Peyer's patch (tissue), 4 donors: ENCODE measurements around the gene TMCO4. TPM values are rescaled to one million over a fixed set of nuclear protein-coding genes. Genes with fewer than 3 reads are reported as not detected.
A peak's percentile ranks its signal among the peaks of the same experiment; 100 is the strongest.

Experiments used
- DNase-seq, 3 donors: peaks; one replicate each; pipeline ENCODE4 v3.0.0-alpha.2; 2017 to 2019
- H3K27ac ChIP-seq, 4 donors: fragments of 200-600 bp; sonication (generic); one replicate each; pipeline ENCODE4 v1.5.1; 2016 to 2019
- H3K27me3 ChIP-seq, 2 donors: fragments of 200-600 bp; sonication (generic); one replicate each; pipeline ENCODE4 v1.5.1; 2019
- H3K36me3 ChIP-seq, 3 donors: fragments of 200-600 bp; sonication (generic); one replicate each; pipeline ENCODE4 v1.5.1; 2016 to 2019
- H3K4me1 ChIP-seq, 4 donors: fragments of 200-600 bp; sonication (generic); one replicate each; pipeline ENCODE4 v1.5.1; 2016 to 2019
- H3K4me3 ChIP-seq, 4 donors: fragments of 200-600 bp; sonication (generic); 1 replicate in 3 of 4; 2 replicates in 1 of 4; pipeline ENCODE4 v1.5.1; 2016 to 2019; ENCODE audit warnings: mild to moderate bottlenecking in 1 of 4
- H3K9me3 ChIP-seq, 4 donors: fragments of 200-600 bp; sonication (generic); one replicate each; pipeline ENCODE4 v1.5.1; 2016 to 2019; ENCODE audit warnings: mild to moderate bottlenecking in 1 of 4
- CTCF ChIP-seq, 6 experiments: fragments of 450-650 bp in 4 of 6; fragments of 200-600 bp in 2 of 6; sonication (generic) in 1 of 6; IDR thresholded peaks; one replicate each; pipeline ENCODE4 v1.5.1; 2017 to 2019; ENCODE audit warnings: antibody characterized with exemption in 6 of 6, mild to moderate bottlenecking in 3 of 6, moderate library complexity in 1 of 6
- POLR2A ChIP-seq, 2 donors: fragments of 450-650 bp; IDR thresholded peaks; one replicate each; pipeline ENCODE4 v1.5.1; 2017; ENCODE audit warnings: antibody characterized with exemption in 2 of 2, mild to moderate bottlenecking in 2 of 2, moderate library complexity in 2 of 2
- total RNA-seq, 4 donors: library from RNA; depleted of rRNA; stranded (reverse); fragments of >200 nt; gene quantifications; one replicate each; pipeline ENCODE4 v1.1.0, GENCODE V29; 2016

The TMCO4 gene
- total RNA-seq, 4 donors from 2014 or later, result 13.5 to 40.4 (median 26.1) TPM

GRCh38 chr1:19812875-19813642 is 13.3 kb upstream of the TMCO4 start:
- Histone ChIP-seq H3K27me3 (no peaks in the 10 kb centered on the region), H3K9me3 (no peaks in the 10 kb centered on the region), H3K36me3 (no peaks in the 10 kb centered on the region), H3K4me1 (peaks cover 0 to 31% (median 1%) of the 10 kb centered on the region in 4 donors), H3K4me3 (peak overlapping the region in 2 of 4 donors; percentile 22 to 53), H3K27ac (peak overlapping the region in 2 of 4 donors; percentile 55 to 94)
- peak in 1 of 3 donors; percentile 60 for DNase-seq
- TF ChIP-seq POLR2A (IDR thresholded peaks at IDR 0.05), result peak; percentile 29 to 51
- no peak for TF ChIP-seq CTCF (IDR thresholded peaks at IDR 0.05)

GRCh38 chr1:19811206-19811851 is 11.6 kb upstream of the TMCO4 start:
- Histone ChIP-seq H3K27me3 (no peaks in the 10 kb centered on the region), H3K36me3 (no peaks in the 10 kb centered on the region), H3K27ac (no peak overlapping the region), H3K4me3 (no peak overlapping the region), H3K9me3 (no peaks in the 10 kb centered on the region), H3K4me1 (peaks cover 0 to 26% (median 1%) of the 10 kb centered on the region in 4 donors)
- TF ChIP-seq CTCF (IDR thresholded peaks at IDR 0.05) (peak in 5 of 6 experiments; percentile 35 to 63 (median 49)), POLR2A (IDR thresholded peaks at IDR 0.05) (no peak)
- peak; percentile 36 to 78 (median 72) for DNase-seq

- peak in 1 of 3 donors; percentile 72 for DNase-seq
- H3K27ac ChIP-seq, result no peak overlapping the region
- H3K9me3 ChIP-seq, result no peaks in the 10 kb centered on the region
- no peak overlapping the region for H3K4me3 ChIP-seq
- no peaks in the 10 kb centered on the region for H3K27me3 ChIP-seq
- peaks cover 0 to 11% (median 0%) of the 10 kb centered on the region in 4 donors for H3K4me1 ChIP-seq
- no peaks in the 10 kb centered on the region for H3K36me3 ChIP-seq
- TF ChIP-seq CTCF (IDR thresholded peaks at IDR 0.05) (no peak), POLR2A (IDR thresholded peaks at IDR 0.05) (peak in 1 of 2 donors; percentile 35)
Observed at GRCh38 chr1:19809044-19809750, 9.5 kb upstream of the TMCO4 start.

- Histone ChIP-seq H3K27me3 (no peaks in the 10 kb centered on the region), H3K27ac (no peak overlapping the region), H3K4me3 (no peak overlapping the region), H3K9me3 (no peaks in the 10 kb centered on the region), H3K36me3 (no peaks in the 10 kb centered on the region), H3K4me1 (peaks cover 0 to 9% (median 0%) of the 10 kb centered on the region in 4 donors)
- TF ChIP-seq POLR2A (IDR thresholded peaks at IDR 0.05), result no peak
- TF ChIP-seq CTCF (IDR thresholded peaks at IDR 0.05), result no peak
- DNase-seq, result no peak
Observed at GRCh38 chr1:19808351-19808750, 8.6 kb upstream of the TMCO4 start.

- Histone ChIP-seq H3K36me3 (no peaks in the 10 kb centered on the region), H3K4me1 (peaks cover 0 to 7% (median 2%) of the 10 kb centered on the region in 4 donors), H3K4me3 (no peak overlapping the region), H3K9me3 (no peaks in the 10 kb centered on the region), H3K27ac (no peak overlapping the region), H3K27me3 (no peaks in the 10 kb centered on the region)
- no peak for DNase-seq
- no peak for TF ChIP-seq CTCF (IDR thresholded peaks at IDR 0.05)
- TF ChIP-seq POLR2A (IDR thresholded peaks at IDR 0.05), result no peak
Observed at GRCh38 chr1:19804831-19805251, 5.1 kb upstream of the TMCO4 start.
